AG04450 (cell line): ENCODE results near the gene CCDC157. TPM values are rescaled to one million over a fixed set of nuclear protein-coding genes. Genes with fewer than 3 reads are reported as not detected.

Source experiments
- CTCF ChIA-PET: fragments of 300-600, 350-600 bp; formaldehyde crosslinking; extraction: SDS; loops from one replicate; lab custom pipeline; 2022; ENCODE audit warnings: antibody characterized with exemption, inconsistent platforms; lab: Charles Lee
- POLR2A ChIA-PET: fragments of 350-600 bp; formaldehyde crosslinking; extraction: SDS; loops from one replicate; lab custom pipeline; 2021; ENCODE audit warnings: antibody characterized with exemption, inconsistent platforms; lab: Yijun Ruan, JAX
- DNase-seq: peaks from one replicate; pipeline ENCODE4 v3.0.0-alpha.2; 2011; ENCODE audit warnings: low read depth, low spot score
- H3K27ac ChIP-seq: one replicate; pipeline ENCODE4 v1.5.1; 2012; ENCODE audit warnings: low read depth, low read length, control low read depth
- H3K27me3 ChIP-seq: one replicate; pipeline ENCODE4 v1.6.0; 2012; ENCODE audit warnings: low read length; ENCODE audit not compliant: control insufficient read depth, insufficient read depth
- H3K4me3 ChIP-seq: 2 replicates; pipeline ENCODE4 v1.5.1; 2011; ENCODE audit warnings: mild to moderate bottlenecking, low read depth, low read length, control low read depth
- H3K9me3 ChIP-seq: 2 replicates; pipeline ENCODE4 v1.5.1; 2012; ENCODE audit warnings: low read length; ENCODE audit not compliant: control insufficient read depth, insufficient read depth
- CTCF ChIP-seq: IDR thresholded peaks from 2 replicates; pipeline ENCODE4 v1.5.1; 2011; ENCODE audit warnings: low read depth, low read length, control low read depth, inconsistent platforms
- polyA plus RNA-seq: library from polyadenylated mRNA; depleted of rRNA; stranded (reverse); fragments of >200 nt; gene quantifications from 2 replicates; pipeline ENCODE4 v1.2.3, GENCODE V29; 2011

The CCDC157 gene
- polyA plus RNA-seq, 1 experiment = 1.6 TPM

GRCh38 chr22:30325065-30325720, 31.6 kb upstream of the CCDC157 start:
- no peak for TF ChIP-seq CTCF
- CTCF ChIA-PET = interaction anchor here (7.0 kb wide), 1 partner anchor 37 kb away, joined by 44 read pairs; the partner anchor contains the start of gene CASTOR1
- POLR2A ChIA-PET = interaction anchor here (1.1 kb wide), 1 partner anchor 38 kb away, joined by 4 read pairs; no protein-coding TSS in a partner anchor
- Histone ChIP-seq H3K27me3 (no peaks in the 10 kb centered on the region), H3K9me3 (no peaks in the 10 kb centered on the region), H3K27ac (peak overlapping the region; percentile 58), H3K4me3 (peak overlapping the region; percentile 83)
- no peak for DNase-seq

- H3K27me3 ChIP-seq = no peaks in the 10 kb centered on the region
- ChIA-PET POLR2A (interaction anchor here (1.1 kb wide), 1 partner anchor 38 kb away, joined by 4 read pairs; no protein-coding TSS in a partner anchor), CTCF (interaction anchor here (7.0 kb wide), 1 partner anchor 37 kb away, joined by 44 read pairs; the partner anchor contains the start of gene CASTOR1)
- DNase-seq = no peak
- H3K27ac ChIP-seq = peak overlapping the region; percentile 58
- peak overlapping the region; percentile 83 for H3K4me3 ChIP-seq
- TF ChIP-seq CTCF = no peak
- no peaks in the 10 kb centered on the region for H3K9me3 ChIP-seq
These were observed 31.0 kb upstream of the CCDC157 start for GRCh38 chr22:30325724-30326254.

- Histone ChIP-seq H3K27ac (no peak overlapping the region), H3K27me3 (no peaks in the 10 kb centered on the region), H3K4me3 (peak overlapping the region; percentile 83), H3K9me3 (no peaks in the 10 kb centered on the region)
- ChIA-PET POLR2A (interaction anchor here (0.9 to 1.5 kb wide), 8 partner anchors 10 to 49 kb away, joined by 3 to 14 read pairs (median 4); partner anchors contain the start of genes CASTOR1, CCDC157 and SF3A1), CTCF (interaction anchor here (7.0 kb wide), 1 partner anchor 38 kb away, joined by 44 read pairs; the partner anchor contains the start of gene CASTOR1)
- TF ChIP-seq CTCF = no peak
- DNase-seq = no peak
These were observed 30.5 kb upstream of the CCDC157 start for GRCh38 chr22:30326255-30326705.

GRCh38 chr22:30326706-30327362, 30.0 kb upstream of the CCDC157 start, which contains the start of gene TBC1D10A:
Gene TBC1D10A, minus strand, starts transcription at chr22:30326941. Its CDS starts 60 bp downstream, at chr22:30326881.
- H3K27me3 ChIP-seq = no peaks in the 10 kb centered on the region
- TF ChIP-seq CTCF = no peak
- ChIA-PET CTCF (interaction anchor here (0.7 to 7.0 kb wide), 2 partner anchors 38 to 946 kb away, joined by 7 to 44 read pairs; partner anchors contain the start of gene CASTOR1), POLR2A (interaction anchor here (0.6 to 1.5 kb wide), 9 partner anchors 9 to 71 kb away, joined by 3 to 14 read pairs (median 4); partner anchors contain the start of genes CASTOR1, CCDC157 and SF3A1)
- peak; percentile 57 for DNase-seq
- H3K9me3 ChIP-seq = no peaks in the 10 kb centered on the region
- peak within 1 kb of the TSS; percentile 83 for H3K4me3 ChIP-seq
- H3K27ac ChIP-seq = peak within 1 kb of the TSS; percentile 58
